Measurements from ENCODE around the gene SIPA1L3.

The SIPA1L3 gene

DNA sequence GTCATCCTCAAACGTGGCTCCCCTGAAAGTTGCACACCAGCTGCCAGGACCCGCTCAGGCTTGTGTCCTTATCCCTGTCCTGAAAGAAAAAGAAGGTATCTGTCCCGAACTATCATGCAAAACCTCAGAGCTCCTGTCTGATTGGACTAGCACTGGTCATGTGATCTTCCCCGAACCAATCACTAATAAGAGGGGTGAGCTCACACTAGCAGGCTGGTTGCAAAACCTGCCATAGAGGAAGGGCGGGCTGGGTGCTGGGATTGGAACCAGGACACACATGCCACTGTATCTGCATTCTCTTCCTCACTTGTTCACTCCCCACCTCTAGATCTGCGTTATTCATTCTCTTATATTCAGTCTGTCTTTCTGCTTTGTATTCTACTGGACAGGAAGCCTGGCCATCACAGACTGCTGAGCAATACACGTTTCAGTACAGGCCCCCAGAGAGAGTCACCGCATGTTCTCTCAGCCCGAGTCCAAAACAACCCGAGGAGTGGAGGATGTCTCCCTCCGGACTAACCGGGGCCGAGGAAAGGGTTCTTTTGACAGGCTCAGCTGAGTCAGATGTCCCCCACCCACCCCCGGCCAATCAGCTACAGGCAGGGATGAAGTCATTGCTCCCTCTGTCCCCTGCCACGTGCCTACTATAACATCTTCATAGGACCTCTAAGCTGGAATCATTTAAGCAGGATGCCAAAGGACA, 97.7 kb downstream of the SIPA1L3 start:
- DNase-seq (ENCODE audit: insufficient read length, low spot score), result no peak
- FAIRE-seq, result no peak

GRCh38 chr19:38005224-38005614, 98.2 kb downstream of the SIPA1L3 start:
- DNase-seq (ENCODE audit: insufficient read length, low spot score), result no peak
- TF ChIP-seq, protein P1, sequence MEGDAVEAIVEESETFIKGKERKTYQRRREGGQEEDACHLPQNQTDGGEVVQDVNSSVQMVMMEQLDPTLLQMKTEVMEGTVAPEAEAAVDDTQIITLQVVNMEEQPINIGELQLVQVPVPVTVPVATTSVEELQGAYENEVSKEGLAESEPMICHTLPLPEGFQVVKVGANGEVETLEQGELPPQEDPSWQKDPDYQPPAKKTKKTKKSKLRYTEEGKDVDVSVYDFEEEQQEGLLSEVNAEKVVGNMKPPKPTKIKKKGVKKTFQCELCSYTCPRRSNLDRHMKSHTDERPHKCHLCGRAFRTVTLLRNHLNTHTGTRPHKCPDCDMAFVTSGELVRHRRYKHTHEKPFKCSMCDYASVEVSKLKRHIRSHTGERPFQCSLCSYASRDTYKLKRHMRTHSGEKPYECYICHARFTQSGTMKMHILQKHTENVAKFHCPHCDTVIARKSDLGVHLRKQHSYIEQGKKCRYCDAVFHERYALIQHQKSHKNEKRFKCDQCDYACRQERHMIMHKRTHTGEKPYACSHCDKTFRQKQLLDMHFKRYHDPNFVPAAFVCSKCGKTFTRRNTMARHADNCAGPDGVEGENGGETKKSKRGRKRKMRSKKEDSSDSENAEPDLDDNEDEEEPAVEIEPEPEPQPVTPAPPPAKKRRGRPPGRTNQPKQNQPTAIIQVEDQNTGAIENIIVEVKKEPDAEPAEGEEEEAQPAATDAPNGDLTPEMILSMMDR (IDR thresholded peaks at IDR 0.05; ENCODE audit: insufficient read depth, missing control alignments), result no peak
- FAIRE-seq, result no peak

More for the DNA sequence above, 97.7 kb downstream of the SIPA1L3 start:
- TF ChIP-seq, protein P1 (IDR thresholded peaks at IDR 0.05; ENCODE audit: insufficient read depth, missing control alignments), result no peak

DNA sequence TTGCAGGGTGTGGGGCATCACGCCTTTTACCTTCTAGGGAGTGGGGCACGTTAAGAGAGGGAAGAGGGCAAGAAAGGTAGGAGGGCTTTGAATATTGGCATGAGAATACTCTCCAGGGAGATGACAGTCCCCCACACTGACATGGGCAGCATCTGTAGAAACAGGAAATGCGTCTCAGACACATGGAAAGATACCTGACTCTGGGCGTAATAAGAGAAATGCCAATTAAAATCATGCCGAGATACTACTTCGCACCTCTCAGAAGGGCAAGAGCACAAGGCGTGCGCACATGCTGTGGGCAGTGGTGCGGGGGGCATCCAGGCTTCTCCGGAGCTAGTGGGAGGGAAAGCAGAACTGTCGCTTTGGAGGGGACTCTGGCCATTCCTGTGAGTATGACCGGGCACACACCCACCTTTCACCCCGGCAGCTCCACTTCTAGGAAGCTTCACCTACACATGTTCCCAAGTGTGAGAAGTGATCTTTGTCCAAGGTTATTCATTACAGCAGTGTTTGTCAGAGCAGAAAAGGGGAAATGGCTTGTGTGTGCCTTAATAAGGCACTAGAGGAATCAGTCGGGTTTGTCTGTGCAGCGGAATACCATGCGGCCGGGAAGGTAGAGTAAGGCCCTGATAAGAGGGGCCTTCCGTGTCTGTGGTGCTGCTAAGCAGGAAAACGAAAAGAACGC, 99.5 kb downstream of the SIPA1L3 start:
- DNase-seq (ENCODE audit: insufficient read length, low spot score) (no peak), FAIRE-seq (no peak)
- TF ChIP-seq, protein P1 (IDR thresholded peaks at IDR 0.05; ENCODE audit: insufficient read depth, missing control alignments), result no peak

DNA sequence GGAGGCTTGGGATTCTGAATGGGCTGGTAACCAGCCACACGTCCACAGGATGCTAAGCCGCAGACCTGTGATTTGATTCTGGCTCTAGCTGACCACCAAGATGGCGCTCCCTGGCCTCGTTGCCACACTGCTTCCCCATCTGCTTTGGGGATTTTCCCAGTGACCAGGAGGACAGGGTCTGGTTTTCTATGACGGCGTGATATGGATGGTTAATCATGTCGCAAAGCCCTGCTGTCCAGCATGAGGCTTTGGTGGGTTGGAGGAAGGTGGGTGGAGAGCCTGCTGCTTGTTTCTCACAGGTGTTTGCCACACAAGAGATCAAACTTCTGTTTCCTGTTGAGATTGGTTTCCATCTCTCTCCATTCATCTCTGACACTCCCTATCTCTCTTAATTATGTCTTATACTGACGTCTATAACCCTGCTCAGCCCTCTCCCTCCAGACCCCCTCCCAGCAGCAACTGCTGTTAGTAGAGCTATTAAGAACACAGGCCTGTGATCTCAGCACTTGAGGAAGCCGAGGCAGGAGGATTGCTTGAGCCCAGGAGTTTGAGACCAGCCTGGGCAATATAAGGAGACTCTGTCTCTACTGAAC, 102.7 kb downstream of the SIPA1L3 start:
- TF ChIP-seq, protein P1 (IDR thresholded peaks at IDR 0.05; ENCODE audit: insufficient read depth, missing control alignments), result no peak
- FAIRE-seq, result no peak
- DNase-seq (ENCODE audit: insufficient read length, low spot score), result no peak

GRCh38 chr19:38011426-38011825, 104.4 kb downstream of the SIPA1L3 start:
- FAIRE-seq (no peak), DNase-seq (ENCODE audit: insufficient read length, low spot score) (no peak)
- TF ChIP-seq, protein P1 (IDR thresholded peaks at IDR 0.05; ENCODE audit: insufficient read depth, missing control alignments), result no peak

GRCh38 chr19:38012290-38012689, 105.3 kb downstream of the SIPA1L3 start:
- DNase-seq (ENCODE audit: insufficient read length, low spot score) (no peak), FAIRE-seq (no peak)
- TF ChIP-seq, protein P1 (IDR thresholded peaks at IDR 0.05; ENCODE audit: insufficient read depth, missing control alignments), result no peak

GRCh38 chr19:38012944-38013343, 105.9 kb downstream of the SIPA1L3 start:
- DNase-seq (ENCODE audit: insufficient read length, low spot score) (no peak), FAIRE-seq (no peak)
- TF ChIP-seq, protein P1 (IDR thresholded peaks at IDR 0.05; ENCODE audit: insufficient read depth, missing control alignments), result no peak

All from D721Med (cell line).